KOPT-K1 (cell line): Measurements from ENCODE around the gene UACA.
"Not testable (repeated sequence)": the region's sequence is repeated elsewhere in the genome, so short reads cannot be mapped to it uniquely, and the experiment has no call there.

ENCODE experiments used
- H3K27ac ChIP-seq: fragments of 200-600 bp; sonication (generic); 2 replicates; pipeline ENCODE4 v1.5.1; 2016; ENCODE audit warnings: antibody characterized with exemption, mild to moderate bottlenecking, low read depth, low read length; ENCODE audit not compliant: poor library complexity, severe bottlenecking
- H3K36me3 ChIP-seq: fragments of 200-600 bp; sonication (generic); 2 replicates; pipeline ENCODE4 v1.5.1; 2017; ENCODE audit warnings: antibody characterized with exemption, mild to moderate bottlenecking, low read length, moderate library complexity; ENCODE audit not compliant: insufficient read depth
- H3K9me3 ChIP-seq: fragments of 200-600 bp; sonication (generic); 2 replicates; pipeline ENCODE4 v1.5.1; 2017; ENCODE audit warnings: antibody characterized with exemption, low read length, mild to moderate bottlenecking; ENCODE audit not compliant: insufficient read depth, poor library complexity, severe bottlenecking

The UACA gene

DNA sequence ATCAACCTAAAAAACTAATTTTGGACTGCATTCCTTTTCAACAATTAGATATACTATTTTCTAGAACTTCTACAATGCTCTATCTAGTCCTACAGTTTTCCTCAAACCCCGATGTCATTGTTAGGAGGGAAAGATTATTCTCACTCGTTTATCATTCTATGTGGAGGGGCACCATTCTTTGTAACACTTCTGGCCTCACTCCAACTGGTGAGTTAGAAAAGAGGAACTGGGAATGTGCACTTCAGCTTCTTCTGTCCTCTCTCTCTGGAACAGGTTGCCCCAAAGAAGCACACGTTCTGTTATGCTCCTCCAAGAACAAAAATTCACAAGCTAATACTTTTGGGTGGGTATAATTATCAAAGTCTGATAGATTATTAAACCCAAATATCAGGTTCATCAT, 137.9 kb downstream of the UACA start:
- H3K9me3 ChIP-seq, result peaks cover 10% of the 10 kb centered on the region
- no peaks in the 10 kb centered on the region for H3K36me3 ChIP-seq
- H3K27ac ChIP-seq, result no peak overlapping the region

DNA sequence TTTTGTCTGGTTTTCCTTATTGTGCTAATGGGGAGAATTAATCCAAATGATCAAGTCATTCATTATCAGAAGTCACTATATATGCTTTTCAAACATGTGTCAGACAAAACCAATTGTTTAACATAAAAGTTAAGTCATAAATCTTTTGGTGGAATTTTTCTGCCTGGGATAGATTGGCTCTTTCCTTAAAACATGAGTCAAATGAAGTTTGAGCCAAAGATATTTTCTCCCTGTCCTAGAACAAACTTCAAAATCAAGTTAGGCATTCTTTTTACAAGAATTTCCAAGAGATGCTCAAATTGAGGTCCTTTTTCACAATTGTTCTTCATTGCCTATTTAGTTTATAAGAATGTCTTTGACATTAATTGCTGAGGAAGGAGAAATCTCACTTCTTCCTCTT, 138.3 kb downstream of the UACA start:
- Histone ChIP-seq H3K27ac (no peak overlapping the region), H3K9me3 (peaks cover 10% of the 10 kb centered on the region), H3K36me3 (no peaks in the 10 kb centered on the region)

DNA sequence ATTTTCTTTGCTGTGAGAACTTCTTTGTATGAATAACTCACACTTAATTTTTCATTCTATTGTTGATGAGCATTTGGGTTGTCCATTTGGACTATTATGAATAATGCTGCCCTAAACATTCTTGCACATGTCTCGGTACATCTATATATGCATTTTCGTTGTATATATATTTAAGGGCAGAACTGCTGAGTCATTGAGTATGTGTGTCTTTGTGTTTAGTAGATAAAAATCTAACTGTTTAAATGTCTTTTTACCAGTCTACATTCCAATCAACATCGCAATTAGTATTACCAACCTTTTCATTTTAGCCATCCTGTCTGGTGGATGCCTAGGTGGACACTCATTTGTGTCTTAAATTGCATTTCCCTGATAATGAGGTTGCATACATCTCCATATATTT, 144.4 kb downstream of the UACA start:
- Histone ChIP-seq H3K9me3 (peaks cover 10% of the 10 kb centered on the region), H3K36me3 (no peaks in the 10 kb centered on the region), H3K27ac (no peak overlapping the region)

DNA sequence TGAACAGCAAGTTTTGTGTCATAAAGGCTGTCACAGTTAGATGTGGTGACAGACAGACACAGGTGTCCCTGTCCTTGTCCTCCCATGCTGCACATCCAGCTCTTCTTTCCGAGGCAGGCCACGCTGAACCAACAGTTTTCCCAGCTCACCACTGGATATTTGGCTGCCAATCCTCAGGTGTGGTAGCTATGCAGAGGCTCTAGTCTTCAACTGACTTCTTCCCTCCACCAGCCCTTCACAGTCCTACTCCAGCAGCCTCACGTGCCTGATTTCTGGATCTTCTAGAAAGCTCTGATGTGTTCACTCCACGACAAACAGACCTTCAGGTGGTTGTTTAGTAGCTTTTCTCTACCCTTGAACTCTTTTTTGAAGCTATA, 145.5 kb downstream of the UACA start:
- Histone ChIP-seq H3K36me3 (no peaks in the 10 kb centered on the region), H3K27ac (no peak overlapping the region), H3K9me3 (peaks cover 10% of the 10 kb centered on the region)

DNA sequence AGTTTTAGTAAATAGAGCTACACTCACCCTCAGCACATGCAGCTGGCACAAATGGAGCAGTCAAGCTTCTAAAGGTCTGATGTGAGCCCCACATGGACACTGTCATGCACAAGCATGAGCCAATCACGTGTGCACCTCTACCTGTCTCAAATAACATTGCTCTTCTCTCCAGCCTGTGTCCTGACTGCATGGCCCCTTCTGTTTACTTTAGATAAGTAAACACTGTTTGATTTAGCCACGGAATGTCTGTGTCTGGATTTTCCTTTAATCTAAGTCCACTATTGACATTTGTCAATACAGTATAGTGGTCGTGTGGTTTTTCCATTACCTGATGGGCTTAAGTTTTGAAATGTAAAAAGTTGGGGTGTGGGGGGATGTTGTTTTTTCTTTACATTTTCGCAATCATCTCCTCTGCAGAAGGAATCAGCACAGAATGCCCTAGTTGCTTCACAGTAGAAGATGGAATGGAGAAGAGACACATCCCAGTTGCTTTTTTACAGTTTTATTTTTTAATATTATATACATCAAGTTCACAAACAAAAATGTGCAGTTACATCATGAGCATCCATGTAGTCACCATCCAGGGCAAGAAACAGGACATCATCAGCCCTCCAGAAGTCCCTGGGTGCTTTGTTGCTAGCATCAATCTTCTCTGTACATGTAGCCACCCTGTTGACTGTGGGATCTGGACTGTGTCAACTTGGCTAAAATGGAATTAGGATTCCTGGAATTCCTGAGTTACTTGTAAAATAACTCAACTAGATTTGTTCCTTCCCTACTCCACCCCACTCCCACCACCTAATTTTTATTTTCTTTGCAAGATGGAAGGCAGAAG, 146.1 kb downstream of the UACA start:
- Histone ChIP-seq H3K9me3 (peaks cover 4% of the 10 kb centered on the region), H3K27ac (no peak overlapping the region), H3K36me3 (no peaks in the 10 kb centered on the region)

DNA sequence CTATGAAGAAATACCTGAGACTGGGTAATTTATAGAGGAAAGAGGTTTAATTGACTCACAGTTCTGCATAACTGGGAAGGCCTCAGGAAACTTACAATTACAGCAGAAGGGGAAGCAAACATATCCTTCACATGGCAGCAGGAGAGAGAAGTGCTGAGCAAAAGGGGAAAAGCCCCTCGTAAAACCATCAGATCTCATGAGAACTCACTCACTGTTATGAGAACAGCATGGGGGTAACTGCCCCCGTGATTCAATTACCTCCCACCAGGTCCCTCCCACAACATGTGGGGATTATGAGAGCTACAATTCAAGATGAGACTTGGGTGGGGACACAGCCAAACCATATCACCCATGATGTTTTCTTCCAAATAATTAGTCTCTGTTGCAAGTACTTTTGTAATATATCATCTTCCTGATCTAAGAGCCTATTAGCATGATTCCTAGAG, 147.0 kb downstream of the UACA start:
- H3K27ac ChIP-seq, H3K36me3 ChIP-seq, H3K9me3 ChIP-seq: not testable (repeated sequence)

DNA sequence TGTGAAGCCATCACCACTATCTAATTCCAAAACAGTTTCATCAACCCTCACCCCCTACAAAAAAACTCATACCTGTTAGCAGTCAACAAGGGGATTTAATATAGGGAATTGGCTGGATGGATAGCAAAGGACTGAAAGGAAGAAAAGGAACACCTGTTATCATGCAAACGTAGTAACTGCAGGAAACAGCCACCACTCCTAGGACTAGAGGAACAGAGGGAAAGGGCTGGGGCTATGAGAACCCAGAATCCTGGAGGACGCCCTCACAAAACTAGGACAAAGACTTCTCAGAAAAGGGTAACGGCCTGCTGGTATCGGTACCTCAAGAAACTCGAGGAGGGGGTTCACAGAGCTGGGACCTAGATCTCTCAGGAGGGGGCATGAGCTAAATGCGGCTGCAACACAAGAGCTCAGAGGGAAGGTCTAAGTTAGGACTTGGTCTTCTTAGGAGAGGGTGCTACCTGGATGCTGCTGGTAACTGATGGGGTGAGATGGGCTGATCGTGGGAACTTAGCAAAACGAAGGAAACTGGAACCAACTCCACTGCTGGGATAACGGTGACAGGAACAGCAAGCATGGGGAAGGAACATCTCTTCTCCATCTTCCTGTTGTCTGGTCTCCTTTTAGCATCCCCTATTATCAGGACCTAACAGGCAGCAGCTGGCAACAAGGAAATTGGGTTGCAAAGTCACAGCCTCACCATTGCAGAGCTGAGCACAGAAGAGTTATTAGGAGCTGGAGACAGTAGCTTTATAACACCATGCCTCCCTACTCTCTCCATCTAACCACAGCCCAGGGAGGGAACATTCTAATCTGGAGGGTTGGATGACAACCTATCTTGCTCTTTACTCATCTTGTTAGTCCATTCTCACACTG, 147.7 kb downstream of the UACA start:
- H3K27ac ChIP-seq, result no peak overlapping the region
- H3K36me3 ChIP-seq, result no peaks in the 10 kb centered on the region
- no peaks in the 10 kb centered on the region for H3K9me3 ChIP-seq

DNA sequence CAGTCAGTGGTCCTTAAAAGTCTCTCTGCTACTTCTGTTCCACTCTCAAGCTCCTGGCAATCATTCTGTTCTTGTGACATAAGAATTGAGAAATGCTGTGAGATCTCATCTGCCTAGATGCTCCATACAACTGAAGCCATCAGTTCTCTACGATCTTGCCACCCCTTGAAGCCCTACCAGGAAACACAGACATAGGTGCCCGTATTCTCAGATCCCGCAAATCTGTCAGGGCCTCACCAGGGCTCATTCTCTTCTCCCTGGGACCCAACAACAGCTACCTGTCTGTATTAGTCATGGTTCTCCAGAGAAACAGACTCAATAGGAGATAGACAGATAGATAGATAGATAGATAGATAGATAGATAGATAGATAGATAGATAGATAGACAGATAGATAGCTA, 149.1 kb downstream of the UACA start:
- no peaks in the 10 kb centered on the region for H3K36me3 ChIP-seq
- no peaks in the 10 kb centered on the region for H3K9me3 ChIP-seq
- no peak overlapping the region for H3K27ac ChIP-seq

DNA sequence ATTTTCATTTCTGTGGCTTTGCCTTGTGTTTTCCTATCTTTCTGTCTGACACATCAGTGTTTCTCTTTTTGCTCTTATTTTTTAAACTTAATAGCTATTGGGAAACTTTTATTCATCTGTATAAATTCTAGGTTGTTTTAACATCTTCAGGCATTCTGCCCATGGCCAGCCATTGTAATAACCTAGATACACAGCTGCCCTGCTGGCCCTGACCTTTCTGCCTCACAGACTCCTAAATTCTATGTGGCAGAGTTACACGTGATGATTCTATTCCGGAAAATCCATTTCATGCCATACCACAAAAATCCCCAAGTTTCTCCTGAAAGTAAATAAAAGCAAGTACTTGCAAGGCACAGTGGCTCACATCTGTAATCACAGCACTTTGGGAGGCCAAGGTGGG, 150.1 kb downstream of the UACA start:
- H3K36me3 ChIP-seq, result no peaks in the 10 kb centered on the region
- H3K27ac ChIP-seq, result no peak overlapping the region
- H3K9me3 ChIP-seq, result no peaks in the 10 kb centered on the region

DNA sequence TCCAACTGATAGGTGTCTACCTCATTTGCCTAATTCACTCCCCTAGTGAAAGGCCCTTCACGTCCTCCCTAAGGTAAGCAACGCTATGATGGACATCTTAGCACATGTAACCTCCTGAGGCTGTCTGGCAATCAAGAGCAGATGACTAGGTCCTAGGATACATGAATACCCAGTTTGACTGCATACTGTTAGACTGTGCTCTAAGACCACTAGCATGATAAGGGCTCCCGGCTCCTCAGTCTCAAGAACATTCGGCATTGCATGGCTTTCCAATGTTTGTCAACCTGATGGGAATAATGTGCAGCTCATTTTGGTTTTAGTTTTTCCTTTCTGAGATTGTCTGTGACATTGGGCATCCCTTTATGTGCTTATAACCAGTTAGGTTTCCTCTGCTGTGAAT, 152.1 kb downstream of the UACA start:
- Histone ChIP-seq H3K36me3 (no peaks in the 10 kb centered on the region), H3K27ac (no peak overlapping the region), H3K9me3 (no peaks in the 10 kb centered on the region)

DNA sequence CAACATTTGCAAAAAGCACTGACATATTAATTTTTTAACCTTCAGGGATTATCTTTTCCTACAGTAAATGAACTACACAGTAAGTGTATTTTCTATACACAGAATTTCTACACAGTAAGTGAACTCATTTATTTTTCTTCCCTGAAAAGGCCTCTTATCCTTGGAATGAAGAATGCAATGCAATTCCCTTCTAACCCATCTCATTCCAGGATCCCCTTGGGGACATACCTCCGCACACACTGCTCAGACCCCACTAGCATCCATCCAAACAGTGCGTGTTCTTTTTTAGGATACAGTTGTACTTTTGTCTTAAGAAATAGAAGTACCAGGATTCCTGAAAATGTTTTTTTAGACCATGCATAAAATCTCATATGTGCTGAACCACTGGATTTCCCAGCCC, 152.8 kb downstream of the UACA start:
- no peaks in the 10 kb centered on the region for H3K9me3 ChIP-seq
- no peaks in the 10 kb centered on the region for H3K36me3 ChIP-seq
- no peak overlapping the region for H3K27ac ChIP-seq

DNA sequence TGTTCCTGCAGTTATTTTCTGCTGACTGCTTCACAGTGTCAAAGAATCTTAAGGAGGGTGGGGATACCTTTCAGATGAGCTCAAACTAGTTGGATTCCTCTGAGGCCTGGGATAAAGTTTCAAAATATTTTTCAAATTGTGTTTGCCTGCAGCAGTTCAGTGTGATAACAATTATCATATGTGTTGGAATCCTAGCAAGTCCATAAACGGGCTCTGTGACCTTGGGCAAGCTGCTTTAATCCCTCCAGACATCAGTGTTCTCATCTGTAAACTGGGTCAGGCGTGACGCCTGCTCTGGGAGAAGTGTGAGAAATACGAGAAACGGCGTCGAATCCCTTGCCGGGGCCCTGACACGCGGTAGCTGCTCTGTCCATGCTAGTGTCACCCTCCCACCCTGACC, 153.5 kb downstream of the UACA start:
- Histone ChIP-seq H3K36me3 (no peaks in the 10 kb centered on the region), H3K27ac (no peak overlapping the region), H3K9me3 (no peaks in the 10 kb centered on the region)

DNA sequence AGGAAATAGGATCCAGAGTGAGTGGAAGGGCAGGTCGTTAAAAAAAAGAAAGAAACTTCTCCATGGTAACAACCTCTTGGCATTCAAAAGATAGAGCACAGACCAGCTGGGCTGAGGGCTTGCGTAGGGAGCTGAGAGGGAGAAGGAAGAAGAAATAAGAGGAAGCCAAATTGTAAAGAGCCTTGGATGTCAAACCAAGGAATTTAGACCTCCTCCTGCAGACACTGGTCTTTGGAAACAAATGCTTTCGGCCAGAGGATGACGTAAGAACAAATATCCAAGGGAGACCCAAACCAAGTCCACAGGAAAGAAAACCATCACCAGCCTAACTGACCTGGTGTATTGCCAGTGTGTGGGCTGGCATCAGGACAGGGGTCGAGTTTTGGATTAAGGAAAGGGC, 155.2 kb downstream of the UACA start:
- Histone ChIP-seq H3K36me3 (no peaks in the 10 kb centered on the region), H3K9me3 (no peaks in the 10 kb centered on the region), H3K27ac (no peak overlapping the region)

DNA sequence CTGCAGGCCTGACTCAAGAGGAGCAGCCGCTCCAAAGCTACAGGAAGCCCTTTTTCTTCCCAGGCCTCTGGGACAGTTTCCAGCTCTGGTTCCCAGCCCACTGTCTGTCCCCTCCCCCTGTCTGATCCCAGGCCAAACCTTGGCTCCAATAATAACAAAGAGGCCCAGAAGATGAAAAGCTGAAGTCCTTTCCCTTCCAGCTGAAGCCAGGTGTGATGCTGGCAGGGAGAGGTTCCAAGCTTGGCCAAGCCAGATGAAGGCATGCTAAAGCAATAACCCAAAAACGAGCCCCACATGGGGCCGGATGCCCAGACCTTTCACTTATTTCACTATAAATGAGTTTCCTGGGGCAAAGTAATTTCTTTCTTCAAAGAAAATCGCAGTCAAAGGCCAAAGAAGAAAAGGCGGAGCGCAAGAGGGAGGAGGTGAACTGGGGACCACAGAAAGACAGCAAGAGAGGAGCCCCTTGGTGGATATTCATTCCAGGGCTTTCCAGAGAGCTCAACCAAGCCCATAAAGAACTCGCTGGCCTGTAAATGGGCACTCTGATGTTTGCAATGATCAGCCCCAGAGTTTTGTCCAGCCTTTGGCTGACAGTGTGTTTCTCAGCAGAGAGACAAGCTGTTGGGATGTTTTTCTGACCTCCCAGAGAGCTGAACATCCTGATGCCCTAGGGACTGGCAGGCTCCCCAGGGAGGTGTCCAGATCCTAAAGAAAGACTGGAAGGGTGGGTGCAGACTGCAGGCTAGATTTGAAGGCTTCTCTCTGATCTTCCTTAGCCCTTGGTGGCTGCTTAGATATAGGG, 157.6 kb downstream of the UACA start:
- H3K9me3 ChIP-seq, result no peaks in the 10 kb centered on the region
- H3K36me3 ChIP-seq, result no peaks in the 10 kb centered on the region
- H3K27ac ChIP-seq, result no peak overlapping the region
